Hepatocyte (in vitro differentiated cells): Measurements from ENCODE around the gene KAT5. TPM values are rescaled to one million over a fixed set of nuclear protein-coding genes. Genes with fewer than 3 reads are reported as not detected.

ENCODE experiments used
- DNase-seq: peaks from one replicate; pipeline ENCODE4 v3.0.0-alpha.2; 2016; ENCODE audit warnings: low spot score
- H2AFZ ChIP-seq: fragments of 200-600 bp; sonication (generic); 2 replicates; pipeline ENCODE4 v1.6.0; 2016; ENCODE audit warnings: antibody characterized with exemption, mild to moderate bottlenecking
- H3K27ac ChIP-seq: fragments of 200-600 bp; sonication (generic); 2 replicates; pipeline ENCODE4 v1.5.1; 2016; ENCODE audit warnings: mild to moderate bottlenecking
- H3K27me3 ChIP-seq: fragments of 200-600 bp; sonication (generic); 2 replicates; pipeline ENCODE4 v1.6.1; 2016
- H3K36me3 ChIP-seq: fragments of 200-600 bp; sonication (generic); replicated peaks from 2 replicates; pipeline ENCODE4 v1.5.1; 2016; ENCODE audit warnings: low read depth; ENCODE audit not compliant: insufficient read depth
- H3K4me1 ChIP-seq: fragments of 200-600 bp; sonication (generic); 2 replicates; pipeline ENCODE4 v1.5.1; 2016; ENCODE audit warnings: mild to moderate bottlenecking, moderate library complexity; ENCODE audit not compliant: insufficient read depth
- H3K4me2 ChIP-seq: fragments of 200-600 bp; sonication (generic); 2 replicates; pipeline ENCODE4 v1.6.0; 2016
- H3K4me3 ChIP-seq: fragments of 200-600 bp; sonication (generic); 2 replicates; pipeline ENCODE4 v1.5.1; 2016; ENCODE audit warnings: mild to moderate bottlenecking
- H3K79me2 ChIP-seq: fragments of 200-600 bp; sonication (generic); 2 replicates; pipeline ENCODE4 v1.6.0; 2017; ENCODE audit warnings: mild to moderate bottlenecking
- H3K9me2 ChIP-seq: fragments of 200-600 bp; sonication (generic); replicated peaks from 2 replicates; pipeline ENCODE4 v1.6.0; 2017; ENCODE audit warnings: mild to moderate bottlenecking; ENCODE audit not compliant: insufficient read depth
- H3K9me3 ChIP-seq: fragments of 200-600 bp; sonication (generic); 2 replicates; pipeline ENCODE4 v1.5.1; 2016; ENCODE audit warnings: low read depth, mild to moderate bottlenecking
- H4K20me1 ChIP-seq: fragments of 200-600 bp; sonication (generic); 2 replicates; pipeline ENCODE4 v1.6.0; 2016; ENCODE audit warnings: mild to moderate bottlenecking; ENCODE audit not compliant: insufficient read depth, poor library complexity, severe bottlenecking
- EZH2 ChIP-seq: fragments of 200-600 bp; sonication (generic); IDR thresholded peaks from 2 replicates; pipeline ENCODE4 v1.6.1; 2016; ENCODE audit warnings: antibody characterized with exemption, mild to moderate bottlenecking, borderline replicate concordance
- EZH2phosphoT487 ChIP-seq: fragments of 200-600 bp; sonication (generic); IDR thresholded peaks from one replicate; pipeline ENCODE4 v1.6.1; 2018; ENCODE audit warnings: antibody characterized with exemption, mild to moderate bottlenecking, low read depth, moderate library complexity; ENCODE audit not compliant: unreplicated experiment, severe bottlenecking
- WGBS: methylation state at CpG from one replicate; pipeline ENCODE4 v1.1.6; 2016; ENCODE audit warnings: low lambda C conversion rate; ENCODE audit errors: missing lambda C conversion rate; 5-methylcytosine and 5-hydroxymethylcytosine counted together
- polyA plus RNA-seq: library from polyadenylated mRNA; unstranded; fragments of >200 nt; fragmentation: Nextera tagmentation; extraction: Ambion mirVana; gene quantifications from 2 replicates; pipeline ENCODE4 v1.2.1, GENCODE V29; 2016
- total RNA-seq: library from RNA; depleted of rRNA; stranded (reverse); fragments of >200 nt; gene quantifications from 2 replicates; pipeline ENCODE4 v1.2.3, GENCODE V29; 2014
- TF ChIP-seq, protein P1 (sequence below): fragments of 200-600 bp; sonication (generic); IDR thresholded peaks from 2 replicates; pipeline ENCODE4 v1.5.1; 2016; ENCODE audit warnings: antibody characterized with exemption, mild to moderate bottlenecking; ENCODE audit not compliant: poor library complexity

KAT5 gene
- 36.1 and 41.7 TPM in 2 replicates for total RNA-seq
- 53.1 and 77.2 TPM in 2 replicates for polyA plus RNA-seq

DNA sequence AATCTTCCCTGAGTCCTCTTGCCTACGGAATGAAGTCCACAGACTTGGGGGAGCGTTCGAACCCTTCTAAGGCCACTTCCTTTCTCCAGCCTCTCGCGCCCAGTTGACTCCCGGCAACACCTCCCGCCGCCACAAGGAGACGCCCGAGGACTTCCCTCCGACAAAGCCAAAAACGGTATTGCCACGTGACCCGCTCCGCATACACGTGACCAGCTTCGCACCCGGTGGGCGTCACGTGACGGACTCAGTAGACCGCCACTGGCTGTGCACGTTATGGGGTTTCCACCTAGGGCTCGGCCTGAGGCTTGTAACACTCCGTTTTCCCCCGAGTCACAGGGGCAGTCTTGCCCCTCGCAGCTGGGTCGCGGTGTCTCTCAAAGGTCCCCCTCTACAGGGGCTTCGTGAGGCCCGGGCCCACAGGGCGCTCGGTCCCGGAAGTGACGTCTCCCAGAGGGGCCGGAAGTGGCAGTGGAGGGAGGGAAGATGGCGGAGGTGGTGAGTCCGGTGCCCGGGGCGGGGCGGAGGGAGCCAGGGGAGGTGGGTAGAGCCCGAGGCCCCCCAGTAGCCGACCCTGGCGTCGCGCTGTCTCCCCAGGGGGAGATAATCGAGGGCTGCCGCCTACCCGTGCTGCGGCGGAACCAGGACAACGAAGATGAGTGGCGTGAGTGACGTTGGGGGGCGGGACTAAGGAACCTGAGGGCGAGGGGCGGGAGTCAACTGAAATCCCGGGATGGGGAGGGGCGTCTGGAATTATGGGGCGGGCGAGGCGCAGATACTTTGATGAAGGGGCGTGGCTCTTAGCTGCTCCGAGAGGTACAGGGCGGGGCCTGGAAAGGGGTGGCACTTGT, at the start of gene KAT5:
TSS of gene KAT5 (plus strand) at position 468 of the 848 bp plus-strand sequence. CDS start at position 484, 16 bp downstream.
- Histone ChIP-seq H3K36me3 (no peaks in the 10 kb centered on the region), H3K4me1 (no peaks in the 10 kb centered on the region), H3K9me2 (no peaks in the 10 kb centered on the region), H3K4me3 (peak within 1 kb of the TSS; percentile 67), H2AFZ (peak within 1 kb of the TSS; percentile 81), H3K4me2 (peak within 1 kb of the TSS; percentile 77), H4K20me1 (no peaks in the 10 kb centered on the region), H3K27ac (peak within 1 kb of the TSS; percentile 99), H3K9me3 (no peaks in the 10 kb centered on the region), H3K27me3 (no peaks in the 10 kb centered on the region), H3K79me2 (peaks cover 24% of the 10 kb centered on the region)
- DNase-seq: peak; percentile 99
- TF ChIP-seq, protein P1, sequence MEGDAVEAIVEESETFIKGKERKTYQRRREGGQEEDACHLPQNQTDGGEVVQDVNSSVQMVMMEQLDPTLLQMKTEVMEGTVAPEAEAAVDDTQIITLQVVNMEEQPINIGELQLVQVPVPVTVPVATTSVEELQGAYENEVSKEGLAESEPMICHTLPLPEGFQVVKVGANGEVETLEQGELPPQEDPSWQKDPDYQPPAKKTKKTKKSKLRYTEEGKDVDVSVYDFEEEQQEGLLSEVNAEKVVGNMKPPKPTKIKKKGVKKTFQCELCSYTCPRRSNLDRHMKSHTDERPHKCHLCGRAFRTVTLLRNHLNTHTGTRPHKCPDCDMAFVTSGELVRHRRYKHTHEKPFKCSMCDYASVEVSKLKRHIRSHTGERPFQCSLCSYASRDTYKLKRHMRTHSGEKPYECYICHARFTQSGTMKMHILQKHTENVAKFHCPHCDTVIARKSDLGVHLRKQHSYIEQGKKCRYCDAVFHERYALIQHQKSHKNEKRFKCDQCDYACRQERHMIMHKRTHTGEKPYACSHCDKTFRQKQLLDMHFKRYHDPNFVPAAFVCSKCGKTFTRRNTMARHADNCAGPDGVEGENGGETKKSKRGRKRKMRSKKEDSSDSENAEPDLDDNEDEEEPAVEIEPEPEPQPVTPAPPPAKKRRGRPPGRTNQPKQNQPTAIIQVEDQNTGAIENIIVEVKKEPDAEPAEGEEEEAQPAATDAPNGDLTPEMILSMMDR: peak; percentile 94
- no peak for TF ChIP-seq EZH2
- WGBS: 2% methylated on average over 36 of the region's 65 CpGs

DNA sequence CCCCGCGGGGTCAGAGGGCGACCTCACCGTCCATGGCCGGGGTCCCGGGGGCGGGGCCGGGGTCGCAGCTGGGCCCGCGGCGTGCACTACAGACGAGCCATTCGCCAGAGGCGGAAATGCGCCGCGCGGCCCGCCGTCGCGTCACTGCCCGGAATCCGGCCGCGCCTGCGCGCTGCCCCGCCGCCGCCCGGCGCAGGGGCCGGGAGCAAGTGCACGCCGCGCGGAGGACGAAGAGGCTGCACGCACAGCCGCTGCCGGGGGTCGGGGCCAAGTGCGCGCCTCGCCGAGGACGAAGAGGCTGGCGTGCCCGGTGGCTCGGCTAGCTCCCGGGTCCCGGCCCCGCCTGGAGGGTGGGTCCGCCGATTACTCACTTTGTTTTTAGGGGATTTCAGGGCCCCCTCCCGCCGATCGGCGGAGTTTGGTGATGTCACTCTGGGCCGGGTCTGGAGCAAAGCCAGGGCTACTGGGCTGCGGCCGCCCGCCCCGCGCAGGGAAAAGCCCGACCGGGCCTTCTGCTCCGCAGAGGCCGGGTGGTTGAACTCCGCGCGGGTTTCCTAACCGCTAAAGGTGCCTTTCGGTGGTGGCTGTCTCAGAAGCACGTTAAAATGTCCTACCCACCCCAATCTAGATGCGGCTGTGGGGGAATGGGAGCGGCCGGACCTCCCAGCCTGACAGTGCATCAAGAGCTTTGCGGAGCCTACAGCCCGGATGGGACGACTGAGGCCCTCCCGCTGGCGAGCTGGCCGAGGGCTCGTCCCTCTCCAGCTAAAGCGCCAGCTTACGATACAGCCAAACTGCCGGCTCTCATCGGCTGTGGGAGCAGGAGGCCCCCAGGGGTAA, 49.0 kb upstream of the KAT5 start, which contains the start of gene RELA:
TSS of gene RELA (minus strand) at position 118 of the 840 bp plus-strand sequence. CDS start at position 34, 84 bp downstream.
- H3K4me3 ChIP-seq: peak within 1 kb of the TSS; percentile 96
- no peaks in the 10 kb centered on the region for H3K9me2 ChIP-seq
- H3K4me1 ChIP-seq: no peaks in the 10 kb centered on the region
- no peaks in the 10 kb centered on the region for H3K27me3 ChIP-seq
- no peaks in the 10 kb centered on the region for H4K20me1 ChIP-seq
- 1% methylated on average over 74 of the region's 91 CpGs for WGBS
- H3K36me3 ChIP-seq: no peaks in the 10 kb centered on the region
- peak; percentile 97 for DNase-seq
- TF ChIP-seq EZH2: no peak
- no peak for TF ChIP-seq EZH2phosphoT487
- TF ChIP-seq, protein P1: no peak
- H3K9me3 ChIP-seq: no peaks in the 10 kb centered on the region
- peak within 1 kb of the TSS; percentile 82 for H2AFZ ChIP-seq
- H3K27ac ChIP-seq: peak within 1 kb of the TSS; percentile 100
- H3K79me2 ChIP-seq: peaks cover 35% of the 10 kb centered on the region
- peak within 1 kb of the TSS; percentile 92 for H3K4me2 ChIP-seq

DNA sequence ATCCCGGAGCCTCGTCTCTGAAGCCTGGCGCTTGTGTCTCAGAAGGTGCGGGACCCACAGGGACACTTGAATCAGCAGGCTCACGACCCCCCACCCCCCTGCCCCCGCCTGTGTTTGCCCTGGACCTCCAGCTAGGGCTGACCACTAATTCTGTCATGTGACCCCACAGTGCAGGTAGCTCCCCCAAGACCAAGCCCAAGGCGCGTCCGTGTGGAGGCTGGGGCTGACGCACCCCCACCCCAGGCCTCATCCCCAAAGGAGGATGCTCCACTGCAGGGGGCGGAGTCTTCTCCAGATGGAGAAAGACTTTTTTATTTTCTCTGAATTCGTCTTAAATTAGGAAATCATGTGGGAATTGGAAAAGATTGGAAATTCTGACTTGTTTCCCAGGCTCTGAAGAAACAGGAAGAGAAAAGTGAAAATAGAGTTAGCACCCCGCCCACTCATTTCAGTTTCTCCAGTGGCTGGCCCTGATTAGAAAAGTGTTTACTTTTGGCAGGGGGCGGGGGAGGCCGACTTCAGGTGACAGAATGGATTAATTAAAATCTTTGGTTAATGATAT, 48.3 kb upstream of the KAT5 start:
- no peaks in the 10 kb centered on the region for H3K4me1 ChIP-seq
- peaks cover 35% of the 10 kb centered on the region for H3K79me2 ChIP-seq
- TF ChIP-seq EZH2 (no peak), EZH2phosphoT487 (no peak)
- TF ChIP-seq, protein P1: no peak
- H3K36me3 ChIP-seq: no peaks in the 10 kb centered on the region
- no peaks in the 10 kb centered on the region for H3K9me3 ChIP-seq
- peak; percentile 76 for DNase-seq
- H3K4me2 ChIP-seq: peak overlapping the region; percentile 90
- 14% methylated on average over 9 of the region's 15 CpGs for WGBS
- no peaks in the 10 kb centered on the region for H3K27me3 ChIP-seq
- H2AFZ ChIP-seq: peak overlapping the region; percentile 82
- no peaks in the 10 kb centered on the region for H4K20me1 ChIP-seq
- H3K9me2 ChIP-seq: no peaks in the 10 kb centered on the region
- H3K27ac ChIP-seq: peak overlapping the region; percentile 100
- H3K4me3 ChIP-seq: peak overlapping the region; percentile 89
